ENCODE measurements around the gene CTCF. TPM values are rescaled to one million over a fixed set of nuclear protein-coding genes. Genes with fewer than 3 reads are reported as not detected.
A peak's percentile ranks its signal among the peaks of the same experiment; 100 is the strongest.

The CTCF gene
- total RNA-seq, 4 donors from 2014 or later: 41.0 to 49.9 (median 44.2) TPM

DNA sequence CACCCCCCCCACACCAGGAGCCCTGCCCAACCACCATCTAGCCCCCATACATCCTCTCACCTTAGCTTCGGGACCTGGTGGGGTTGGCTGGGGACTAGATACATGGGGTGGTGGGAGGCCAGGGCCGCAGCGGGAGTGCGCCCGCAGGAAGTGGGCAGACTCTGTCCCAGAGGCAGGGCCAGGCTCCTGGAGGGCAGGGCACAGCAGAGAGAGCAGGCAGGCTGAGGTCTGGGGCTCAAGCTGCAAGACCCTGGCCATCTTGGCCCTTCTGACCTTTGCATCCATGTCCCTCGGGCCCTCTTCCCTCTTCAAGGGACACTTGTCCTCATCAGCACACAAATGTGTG, 101.5 kb downstream of the CTCF start:
- DNase-seq (ENCODE audit: low spot score in 2 of 2): no peak
- TF ChIP-seq, protein P1, sequence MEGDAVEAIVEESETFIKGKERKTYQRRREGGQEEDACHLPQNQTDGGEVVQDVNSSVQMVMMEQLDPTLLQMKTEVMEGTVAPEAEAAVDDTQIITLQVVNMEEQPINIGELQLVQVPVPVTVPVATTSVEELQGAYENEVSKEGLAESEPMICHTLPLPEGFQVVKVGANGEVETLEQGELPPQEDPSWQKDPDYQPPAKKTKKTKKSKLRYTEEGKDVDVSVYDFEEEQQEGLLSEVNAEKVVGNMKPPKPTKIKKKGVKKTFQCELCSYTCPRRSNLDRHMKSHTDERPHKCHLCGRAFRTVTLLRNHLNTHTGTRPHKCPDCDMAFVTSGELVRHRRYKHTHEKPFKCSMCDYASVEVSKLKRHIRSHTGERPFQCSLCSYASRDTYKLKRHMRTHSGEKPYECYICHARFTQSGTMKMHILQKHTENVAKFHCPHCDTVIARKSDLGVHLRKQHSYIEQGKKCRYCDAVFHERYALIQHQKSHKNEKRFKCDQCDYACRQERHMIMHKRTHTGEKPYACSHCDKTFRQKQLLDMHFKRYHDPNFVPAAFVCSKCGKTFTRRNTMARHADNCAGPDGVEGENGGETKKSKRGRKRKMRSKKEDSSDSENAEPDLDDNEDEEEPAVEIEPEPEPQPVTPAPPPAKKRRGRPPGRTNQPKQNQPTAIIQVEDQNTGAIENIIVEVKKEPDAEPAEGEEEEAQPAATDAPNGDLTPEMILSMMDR (IDR thresholded peaks at IDR 0.05): no peak
- no peak for TF ChIP-seq POLR2A (IDR thresholded peaks at IDR 0.05)
- H3K4me3 ChIP-seq (ENCODE audit: low read depth, poor library complexity, severe bottlenecking): no peak overlapping the region
- intact Hi-C loops (cut with DNase I; ENCODE audit: low total_unique reads): no loop called here
- 93 to 96% methylated on average over 5 to 6 of the region's 6 CpGs for whole genome bisulfite sequencing, 2 donors

- no peak for DNase-seq (ENCODE audit: low spot score in 2 of 2)
- intact Hi-C loops (cut with DNase I; ENCODE audit: low total_unique reads): no loop called here
- 84 to 90% methylated on average over 4 of the region's 4 CpGs for WGBS, 2 donors
- no peak overlapping the region for H3K4me3 ChIP-seq (ENCODE audit: low read depth, poor library complexity, severe bottlenecking)
- no peak for TF ChIP-seq POLR2A (IDR thresholded peaks at IDR 0.05)
- TF ChIP-seq, protein P1 (IDR thresholded peaks at IDR 0.05): no peak
Observed at GRCh38 chr16:67664258-67664657, 101.9 kb downstream of the CTCF start.

GRCh38 chr16:67664871-67665270, 102.5 kb downstream of the CTCF start:
- H3K4me3 ChIP-seq (ENCODE audit: low read depth, poor library complexity, severe bottlenecking): no peak overlapping the region
- intact Hi-C loops (cut with DNase I; ENCODE audit: low total_unique reads): no loop called here
- TF ChIP-seq, protein P1 (IDR thresholded peaks at IDR 0.05): no peak
- TF ChIP-seq POLR2A (IDR thresholded peaks at IDR 0.05): no peak
- no peak for DNase-seq (ENCODE audit: low spot score in 2 of 2)
- 90 to 91% methylated on average over 7 of the region's 7 CpGs for WGBS, 2 donors

- intact Hi-C loops (cut with DNase I; ENCODE audit: low total_unique reads): no loop called here
- WGBS, 2 donors: 69 to 75% methylated on average over 5 of the region's 5 CpGs
- no peak overlapping the region for H3K4me3 ChIP-seq (ENCODE audit: low read depth, poor library complexity, severe bottlenecking)
- no peak for DNase-seq (ENCODE audit: low spot score in 2 of 2)
- no peak for TF ChIP-seq POLR2A (IDR thresholded peaks at IDR 0.05)
- TF ChIP-seq, protein P1 (IDR thresholded peaks at IDR 0.05): no peak
Observed at GRCh38 chr16:67665598-67665997, 103.3 kb downstream of the CTCF start.

DNA sequence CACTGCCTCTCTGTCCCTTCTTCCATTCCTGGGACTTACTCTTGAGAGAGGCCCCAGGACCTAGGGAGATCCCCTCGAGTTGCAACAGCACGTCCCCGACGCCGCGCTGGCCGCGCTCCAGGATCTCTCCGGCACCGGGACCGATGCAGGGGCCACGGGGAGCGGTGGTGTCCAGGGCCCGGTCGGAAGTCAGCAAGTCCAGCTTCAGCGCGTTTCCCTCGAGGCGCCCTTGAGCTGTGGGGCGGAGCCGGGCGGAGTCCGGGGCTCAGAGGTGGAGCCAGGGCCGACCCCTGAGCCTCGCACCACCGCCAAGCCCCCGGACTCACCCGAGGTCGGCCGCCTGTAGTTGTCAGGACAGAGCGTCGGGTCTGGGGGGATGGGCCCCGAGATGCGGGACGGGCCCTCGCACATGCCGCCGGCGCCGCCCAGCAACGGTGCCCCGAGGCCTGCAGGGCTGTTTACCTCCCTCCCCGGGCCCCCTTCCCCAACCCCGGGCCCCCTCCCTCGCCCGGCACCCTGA, 103.8 kb downstream of the CTCF start:
- TF ChIP-seq, protein P1 (IDR thresholded peaks at IDR 0.05): no peak
- no peak for TF ChIP-seq POLR2A (IDR thresholded peaks at IDR 0.05)
- intact Hi-C loops (cut with DNase I; ENCODE audit: low total_unique reads): no loop called here
- peak overlapping the region; percentile 60 for H3K4me3 ChIP-seq (ENCODE audit: low read depth, poor library complexity, severe bottlenecking)
- WGBS, 2 donors: 0 to 3% methylated on average over 15 to 17 of the region's 46 CpGs
- DNase-seq (ENCODE audit: low spot score in 2 of 2): no peak

Data from lower leg skin (tissue), 4 donors.